WTC11 (cell line): Measurements from ENCODE around the gene MRPL11. TPM values are rescaled to one million over a fixed set of nuclear protein-coding genes. Genes with fewer than 3 reads are reported as not detected.

ENCODE experiments used
- ATAC-seq: fragments of 200-7000 bp; cut with Tn5 transposase; 2 replicates; pipeline ENCODE4 v1.10.0; 2021; ENCODE audit warnings: mild to moderate bottlenecking, moderate library complexity
- CTCF ChIA-PET: fragments of 300-600 bp; sonication (Branson Sonifier 250); formaldehyde crosslinking; loops from one replicate; lab custom pipeline; 2021; ENCODE audit warnings: antibody characterized with exemption; lab: Charles Lee
- POLR2A ChIA-PET: fragments of 350-600 bp; sonication (Branson Sonifier 250); formaldehyde crosslinking; loops from one replicate; lab custom pipeline; 2021; ENCODE audit warnings: antibody characterized with exemption; lab: Charles Lee
- DNase-seq: peaks from one replicate; pipeline ENCODE4 v3.0.0; 2021; ENCODE audit warnings: low spot score
- H3K27ac Mint-ChIP-seq: 2 replicates; pipeline ENCODE4 v1.8.0; 2021; ENCODE audit warnings: mixed read lengths
- H3K27me3 Mint-ChIP-seq: 2 replicates; pipeline ENCODE4 v1.8.0; 2021; ENCODE audit warnings: low read depth, mild to moderate bottlenecking, moderate library complexity, mixed read lengths
- H3K36me3 Mint-ChIP-seq: 2 replicates; pipeline ENCODE4 v1.8.0; 2021; ENCODE audit warnings: mixed read lengths
- H3K4me1 Mint-ChIP-seq: 2 replicates; pipeline ENCODE4 v1.8.0; 2022; ENCODE audit warnings: mixed read lengths
- H3K4me3 Mint-ChIP-seq: 2 replicates; pipeline ENCODE4 v1.8.0; 2021; ENCODE audit warnings: mild to moderate bottlenecking, moderate library complexity, mixed read lengths
- H3K9me3 Mint-ChIP-seq: 2 replicates; pipeline ENCODE4 v1.8.0; 2021; ENCODE audit warnings: mixed read lengths
- EMX1 ChIP-seq: fragments of 250-450 bp; sonication (Bioruptor Pico); IDR thresholded peaks from 2 replicates; pipeline ENCODE4 v1.8.0; 2021; ENCODE audit warnings: mild to moderate bottlenecking
- IRF2 ChIP-seq: sonication (generic); formaldehyde crosslinking; IDR thresholded peaks from 2 replicates; pipeline ENCODE4 v1.8.0; 2022; ENCODE audit warnings: low read depth, missing genetic modification reagents, borderline replicate concordance
- NR2C2 ChIP-seq: sonication (generic); formaldehyde crosslinking; IDR thresholded peaks from 2 replicates; pipeline ENCODE4 v1.8.0; 2022; ENCODE audit warnings: mild to moderate bottlenecking, missing genetic modification reagents
- ZNF138 ChIP-seq: sonication (generic); formaldehyde crosslinking; conservative IDR thresholded peaks from 2 replicates; pipeline ENCODE4 v1.8.1; 2022; ENCODE audit warnings: mild to moderate bottlenecking, moderate library complexity, missing genetic modification reagents
- total RNA-seq: library from RNA; stranded (reverse); gene quantifications from 3 replicates; pipeline ENCODE4 v1.2.3, GENCODE V29; 2021
- TF ChIP-seq, protein P1 (sequence below): fragments of 250-450 bp; sonication (Bioruptor Pico); IDR thresholded peaks from 2 replicates; pipeline ENCODE4 v2.1.2; 2022; ENCODE audit warnings: mild to moderate bottlenecking, moderate library complexity
- TF ChIP-seq, protein P2 (sequence below): sonication (generic); formaldehyde crosslinking; IDR thresholded peaks from 2 replicates; pipeline ENCODE4 v1.8.0; 2022; ENCODE audit warnings: missing genetic modification reagents
- TF ChIP-seq, protein P3 (sequence below): fragments of 250-450 bp; sonication (Bioruptor Pico); IDR thresholded peaks from 2 replicates; pipeline ENCODE4 v1.9.0; 2021; ENCODE audit warnings: mild to moderate bottlenecking, borderline replicate concordance
- TF ChIP-seq, protein P4 (sequence below): fragments of 250-450 bp; sonication (Bioruptor Pico); IDR thresholded peaks from 2 replicates; pipeline ENCODE4 v1.9.0; 2021; ENCODE audit warnings: moderate library complexity, mild to moderate bottlenecking, inconsistent platforms, borderline replicate concordance
- TF ChIP-seq, protein P5 (sequence below): sonication (generic); formaldehyde crosslinking; IDR thresholded peaks from 2 replicates; pipeline ENCODE4 v1.8.1; 2022; ENCODE audit warnings: low read depth, missing genetic modification reagents, borderline replicate concordance

Gene MRPL11
- total RNA-seq, 1 experiment from 2014 or later = 137 TPM

DNA sequence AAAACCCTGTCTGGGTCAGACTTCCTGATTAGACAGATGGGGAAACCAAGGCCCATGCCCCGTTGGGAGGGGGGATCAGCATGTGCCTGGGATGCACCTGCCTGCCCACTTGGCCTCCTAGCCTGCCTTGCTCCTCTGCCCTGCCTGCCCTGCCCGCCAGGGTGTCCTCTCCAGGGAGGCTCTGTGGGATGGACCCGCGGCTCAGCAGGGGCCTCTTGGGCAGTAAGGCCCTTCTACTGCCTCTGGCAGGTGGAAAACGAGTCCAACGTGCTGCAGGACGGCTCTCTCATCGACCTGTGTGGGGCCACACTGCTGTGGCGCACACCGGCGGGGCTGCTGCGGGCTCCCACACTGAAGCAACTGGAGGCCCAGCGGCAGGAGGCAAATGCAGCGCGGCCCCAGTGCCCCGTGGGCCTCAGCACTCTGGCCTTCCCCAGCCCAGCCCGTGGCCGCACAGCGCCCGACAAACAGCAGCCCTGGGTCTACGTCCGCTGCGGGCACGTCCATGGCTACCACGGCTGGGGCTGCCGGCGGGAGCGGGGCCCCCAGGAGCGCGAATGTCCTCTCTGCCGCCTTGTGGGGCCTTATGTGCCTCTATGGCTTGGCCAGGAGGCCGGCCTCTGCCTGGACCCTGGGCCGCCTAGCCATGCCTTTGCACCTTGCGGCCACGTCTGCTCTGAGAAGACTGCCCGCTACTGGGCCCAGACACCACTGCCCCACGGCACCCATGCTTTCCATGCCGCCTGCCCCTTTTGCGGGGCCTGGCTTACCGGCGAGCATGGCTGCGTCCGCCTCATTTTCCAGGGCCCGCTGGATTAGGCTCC lies 36.9 kb upstream of the MRPL11 start:
- DNase-seq (no peak), ATAC-seq (no peak)
- Mint-ChIP-seq H3K9me3 (no peaks in the 10 kb centered on the region), H3K4me1 (peaks cover 21% of the 10 kb centered on the region), H3K4me3 (no peak overlapping the region), H3K27me3 (no peaks in the 10 kb centered on the region), H3K27ac (no peak overlapping the region), H3K36me3 (peaks cover 2% of the 10 kb centered on the region; the same call in 1 of the 2 replicates)
- POLR2A ChIA-PET = no interaction called here
- TF ChIP-seq, protein P1, sequence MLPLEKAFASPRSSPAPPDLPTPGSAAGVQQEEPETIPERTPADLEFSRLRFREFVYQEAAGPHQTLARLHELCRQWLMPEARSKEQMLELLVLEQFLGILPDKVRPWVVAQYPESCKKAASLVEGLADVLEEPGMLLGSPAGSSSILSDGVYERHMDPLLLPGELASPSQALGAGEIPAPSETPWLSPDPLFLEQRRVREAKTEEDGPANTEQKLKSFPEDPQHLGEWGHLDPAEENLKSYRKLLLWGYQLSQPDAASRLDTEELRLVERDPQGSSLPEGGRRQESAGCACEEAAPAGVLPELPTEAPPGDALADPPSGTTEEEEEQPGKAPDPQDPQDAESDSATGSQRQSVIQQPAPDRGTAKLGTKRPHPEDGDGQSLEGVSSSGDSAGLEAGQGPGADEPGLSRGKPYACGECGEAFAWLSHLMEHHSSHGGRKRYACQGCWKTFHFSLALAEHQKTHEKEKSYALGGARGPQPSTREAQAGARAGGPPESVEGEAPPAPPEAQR (CRISPR knock-in tag) = no peak
- TF ChIP-seq, protein P2, sequence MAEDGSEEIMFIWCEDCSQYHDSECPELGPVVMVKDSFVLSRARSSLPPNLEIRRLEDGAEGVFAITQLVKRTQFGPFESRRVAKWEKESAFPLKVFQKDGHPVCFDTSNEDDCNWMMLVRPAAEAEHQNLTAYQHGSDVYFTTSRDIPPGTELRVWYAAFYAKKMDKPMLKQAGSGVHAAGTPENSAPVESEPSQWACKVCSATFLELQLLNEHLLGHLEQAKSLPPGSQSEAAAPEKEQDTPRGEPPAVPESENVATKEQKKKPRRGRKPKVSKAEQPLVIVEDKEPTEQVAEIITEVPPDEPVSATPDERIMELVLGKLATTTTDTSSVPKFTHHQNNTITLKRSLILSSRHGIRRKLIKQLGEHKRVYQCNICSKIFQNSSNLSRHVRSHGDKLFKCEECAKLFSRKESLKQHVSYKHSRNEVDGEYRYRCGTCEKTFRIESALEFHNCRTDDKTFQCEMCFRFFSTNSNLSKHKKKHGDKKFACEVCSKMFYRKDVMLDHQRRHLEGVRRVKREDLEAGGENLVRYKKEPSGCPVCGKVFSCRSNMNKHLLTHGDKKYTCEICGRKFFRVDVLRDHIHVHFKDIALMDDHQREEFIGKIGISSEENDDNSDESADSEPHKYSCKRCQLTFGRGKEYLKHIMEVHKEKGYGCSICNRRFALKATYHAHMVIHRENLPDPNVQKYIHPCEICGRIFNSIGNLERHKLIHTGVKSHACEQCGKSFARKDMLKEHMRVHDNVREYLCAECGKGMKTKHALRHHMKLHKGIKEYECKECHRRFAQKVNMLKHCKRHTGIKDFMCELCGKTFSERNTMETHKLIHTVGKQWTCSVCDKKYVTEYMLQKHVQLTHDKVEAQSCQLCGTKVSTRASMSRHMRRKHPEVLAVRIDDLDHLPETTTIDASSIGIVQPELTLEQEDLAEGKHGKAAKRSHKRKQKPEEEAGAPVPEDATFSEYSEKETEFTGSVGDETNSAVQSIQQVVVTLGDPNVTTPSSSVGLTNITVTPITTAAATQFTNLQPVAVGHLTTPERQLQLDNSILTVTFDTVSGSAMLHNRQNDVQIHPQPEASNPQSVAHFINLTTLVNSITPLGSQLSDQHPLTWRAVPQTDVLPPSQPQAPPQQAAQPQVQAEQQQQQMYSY (CRISPR knock-in tag) = 0 out of 2 replicates have a peak, but pooled peaks have one; percentile 17
- CTCF ChIA-PET = interaction anchor here (0.8 to 1.4 kb wide), 3 partner anchors 9 to 57 kb away, joined by 3 to 6 read pairs (median 5); partner anchors contain the start of gene PELI3

DNA sequence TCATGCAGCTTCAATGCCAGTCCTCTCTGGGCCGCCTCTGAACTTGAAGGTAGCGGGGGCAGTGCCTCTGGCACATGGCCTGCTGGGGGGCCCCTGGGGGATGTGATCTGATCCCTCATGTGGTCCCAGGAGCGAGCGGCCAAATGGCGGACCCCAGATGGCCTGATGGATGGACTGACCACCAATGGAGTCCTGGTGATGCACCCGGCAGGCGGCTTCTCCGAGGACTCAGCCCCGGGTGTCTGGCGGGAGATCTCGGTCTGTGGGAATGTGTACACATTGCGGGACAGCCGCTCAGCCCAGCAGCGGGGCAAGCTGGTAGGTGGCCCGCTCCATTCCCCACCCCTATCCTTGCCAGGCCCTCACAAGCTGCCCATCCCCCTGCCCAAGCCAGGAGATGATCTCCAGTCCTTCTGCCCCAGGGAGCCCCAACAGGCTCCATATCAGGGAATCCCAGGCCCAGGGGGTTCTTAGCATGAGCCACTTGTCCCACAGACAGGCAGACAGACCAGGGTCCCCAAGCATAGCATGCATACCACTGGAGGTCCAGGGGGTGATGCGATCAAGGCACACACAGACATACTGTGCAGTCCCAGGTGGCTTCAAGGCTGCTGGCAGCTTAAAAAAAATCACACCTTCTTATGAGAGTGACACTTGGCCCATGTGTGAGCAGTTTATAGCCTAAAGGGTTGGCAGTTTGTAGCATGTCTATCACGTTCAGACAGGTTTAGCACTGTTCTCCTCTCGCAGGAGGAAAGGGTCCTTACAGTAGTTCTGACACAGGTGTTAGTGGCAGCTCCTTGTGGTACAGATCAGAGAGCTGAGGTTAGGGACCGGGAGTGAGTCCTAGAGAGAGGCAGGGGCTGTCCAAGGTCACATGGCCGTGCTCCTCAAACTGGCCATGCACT lies 35.2 kb upstream of the MRPL11 start:
- DNase-seq (no peak), ATAC-seq (no peak)
- H3K27ac Mint-ChIP-seq = no peak overlapping the region
- no peaks in the 10 kb centered on the region for H3K27me3 Mint-ChIP-seq
- H3K36me3 Mint-ChIP-seq = peaks cover 2% of the 10 kb centered on the region; the same call in 1 of the 2 replicates
- CTCF ChIA-PET = interaction anchor here (1.4 kb wide), 1 partner anchor 56 kb away, joined by 5 read pairs; no protein-coding TSS in a partner anchor
- no peak overlapping the region for H3K4me3 Mint-ChIP-seq
- H3K4me1 Mint-ChIP-seq = peaks cover 34% of the 10 kb centered on the region
- no peaks in the 10 kb centered on the region for H3K9me3 Mint-ChIP-seq
- POLR2A ChIA-PET = no interaction called here
- TF ChIP-seq, protein P3, sequence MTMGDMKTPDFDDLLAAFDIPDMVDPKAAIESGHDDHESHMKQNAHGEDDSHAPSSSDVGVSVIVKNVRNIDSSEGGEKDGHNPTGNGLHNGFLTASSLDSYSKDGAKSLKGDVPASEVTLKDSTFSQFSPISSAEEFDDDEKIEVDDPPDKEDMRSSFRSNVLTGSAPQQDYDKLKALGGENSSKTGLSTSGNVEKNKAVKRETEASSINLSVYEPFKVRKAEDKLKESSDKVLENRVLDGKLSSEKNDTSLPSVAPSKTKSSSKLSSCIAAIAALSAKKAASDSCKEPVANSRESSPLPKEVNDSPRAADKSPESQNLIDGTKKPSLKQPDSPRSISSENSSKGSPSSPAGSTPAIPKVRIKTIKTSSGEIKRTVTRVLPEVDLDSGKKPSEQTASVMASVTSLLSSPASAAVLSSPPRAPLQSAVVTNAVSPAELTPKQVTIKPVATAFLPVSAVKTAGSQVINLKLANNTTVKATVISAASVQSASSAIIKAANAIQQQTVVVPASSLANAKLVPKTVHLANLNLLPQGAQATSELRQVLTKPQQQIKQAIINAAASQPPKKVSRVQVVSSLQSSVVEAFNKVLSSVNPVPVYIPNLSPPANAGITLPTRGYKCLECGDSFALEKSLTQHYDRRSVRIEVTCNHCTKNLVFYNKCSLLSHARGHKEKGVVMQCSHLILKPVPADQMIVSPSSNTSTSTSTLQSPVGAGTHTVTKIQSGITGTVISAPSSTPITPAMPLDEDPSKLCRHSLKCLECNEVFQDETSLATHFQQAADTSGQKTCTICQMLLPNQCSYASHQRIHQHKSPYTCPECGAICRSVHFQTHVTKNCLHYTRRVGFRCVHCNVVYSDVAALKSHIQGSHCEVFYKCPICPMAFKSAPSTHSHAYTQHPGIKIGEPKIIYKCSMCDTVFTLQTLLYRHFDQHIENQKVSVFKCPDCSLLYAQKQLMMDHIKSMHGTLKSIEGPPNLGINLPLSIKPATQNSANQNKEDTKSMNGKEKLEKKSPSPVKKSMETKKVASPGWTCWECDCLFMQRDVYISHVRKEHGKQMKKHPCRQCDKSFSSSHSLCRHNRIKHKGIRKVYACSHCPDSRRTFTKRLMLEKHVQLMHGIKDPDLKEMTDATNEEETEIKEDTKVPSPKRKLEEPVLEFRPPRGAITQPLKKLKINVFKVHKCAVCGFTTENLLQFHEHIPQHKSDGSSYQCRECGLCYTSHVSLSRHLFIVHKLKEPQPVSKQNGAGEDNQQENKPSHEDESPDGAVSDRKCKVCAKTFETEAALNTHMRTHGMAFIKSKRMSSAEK = no peak
- TF ChIP-seq NR2C2 (no peak), EMX1 (no peak), ZNF138 (no peak), IRF2 (CRISPR knock-in tag) (no peak)
- TF ChIP-seq, protein P4, sequence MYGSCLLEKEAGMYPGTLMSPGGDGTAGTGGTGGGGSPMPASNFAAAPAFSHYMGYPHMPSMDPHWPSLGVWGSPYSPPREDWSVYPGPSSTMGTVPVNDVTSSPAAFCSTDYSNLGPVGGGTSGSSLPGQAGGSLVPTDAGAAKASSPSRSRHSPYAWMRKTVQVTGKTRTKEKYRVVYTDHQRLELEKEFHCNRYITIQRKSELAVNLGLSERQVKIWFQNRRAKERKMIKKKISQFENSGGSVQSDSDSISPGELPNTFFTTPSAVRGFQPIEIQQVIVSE (CRISPR knock-in tag) = no peak
- TF ChIP-seq, protein P5, sequence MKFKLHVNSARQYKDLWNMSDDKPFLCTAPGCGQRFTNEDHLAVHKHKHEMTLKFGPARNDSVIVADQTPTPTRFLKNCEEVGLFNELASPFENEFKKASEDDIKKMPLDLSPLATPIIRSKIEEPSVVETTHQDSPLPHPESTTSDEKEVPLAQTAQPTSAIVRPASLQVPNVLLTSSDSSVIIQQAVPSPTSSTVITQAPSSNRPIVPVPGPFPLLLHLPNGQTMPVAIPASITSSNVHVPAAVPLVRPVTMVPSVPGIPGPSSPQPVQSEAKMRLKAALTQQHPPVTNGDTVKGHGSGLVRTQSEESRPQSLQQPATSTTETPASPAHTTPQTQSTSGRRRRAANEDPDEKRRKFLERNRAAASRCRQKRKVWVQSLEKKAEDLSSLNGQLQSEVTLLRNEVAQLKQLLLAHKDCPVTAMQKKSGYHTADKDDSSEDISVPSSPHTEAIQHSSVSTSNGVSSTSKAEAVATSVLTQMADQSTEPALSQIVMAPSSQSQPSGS (CRISPR knock-in tag) = no peak
